KBM-7 (cell line): Measurements from ENCODE around the gene JAG2.
"Not testable (repeated sequence)": the region's sequence is repeated elsewhere in the genome, so short reads cannot be mapped to it uniquely, and the experiment has no call there.

ENCODE experiments used
- DNase-seq: peaks from one replicate; pipeline ENCODE4 v3.0.0-alpha.2; 2015
- in situ Hi-C: fragments of 300-500 bp; cut with MboI; formaldehyde crosslinking; loops from 2 replicates; pipeline ENCODE4 v1.14.3; 2020; ENCODE audit warnings: low sequenced_read_pairs, low pct_unique_long_range_greater_than_20kb, mixed read lengths

The JAG2 gene

DNA sequence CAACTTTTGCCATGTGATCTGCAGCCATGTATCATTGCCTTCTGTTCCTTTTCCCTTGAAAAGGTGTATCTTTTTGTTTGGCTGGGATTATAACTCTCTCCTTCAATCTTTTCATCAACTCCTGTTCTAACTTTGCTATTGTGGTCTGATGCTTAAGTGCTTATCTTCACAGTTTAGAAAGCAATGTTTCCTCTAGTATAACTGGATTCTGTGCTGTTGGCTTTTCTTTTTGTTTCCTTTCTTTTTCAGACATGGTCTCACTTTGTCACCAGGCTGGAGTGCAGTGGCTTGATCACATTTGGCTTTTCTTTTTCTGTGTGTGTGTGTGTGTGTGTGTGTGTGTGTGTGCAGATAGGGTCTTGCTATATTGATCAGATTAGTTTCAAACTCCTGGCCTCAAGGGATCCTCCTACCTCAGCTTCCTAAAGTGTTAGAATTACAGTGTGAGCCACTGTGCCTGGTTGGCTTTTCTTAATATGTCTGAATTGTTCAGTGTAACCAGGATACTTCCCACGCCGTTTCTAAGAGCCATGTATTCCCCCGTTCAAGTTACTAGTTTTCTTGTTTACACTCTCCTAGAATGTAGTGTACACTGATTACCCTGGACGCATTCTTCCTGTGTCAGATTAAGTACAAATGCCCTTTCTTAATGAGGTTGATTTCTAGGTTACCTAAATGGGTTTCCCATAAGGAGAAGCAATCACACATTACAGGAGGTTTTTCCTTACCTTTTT lies 35.5 kb downstream of the JAG2 start:
- in situ Hi-C loops: no loop called here
- DNase-seq: no peak

DNA sequence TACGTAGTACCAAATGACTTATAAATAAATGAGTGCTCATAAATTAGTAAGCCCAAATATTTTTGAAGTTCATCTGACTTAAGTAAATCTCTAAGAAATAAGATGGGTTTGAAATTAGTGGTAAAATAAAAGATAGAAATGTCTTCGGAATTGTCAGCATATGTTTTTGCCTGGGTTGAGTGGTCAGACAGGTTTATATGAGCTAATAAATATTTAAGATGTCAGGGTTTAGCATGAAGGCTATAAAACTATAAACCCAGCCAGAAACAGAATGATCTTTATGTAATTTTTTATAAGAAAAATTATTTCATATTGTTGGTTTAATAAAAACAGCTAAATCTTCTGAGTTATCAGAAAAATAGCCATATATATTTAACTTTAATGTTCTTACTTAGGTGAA lies 37.3 kb downstream of the JAG2 start:
- no peak for DNase-seq
- in situ Hi-C loops: no loop called here

DNA sequence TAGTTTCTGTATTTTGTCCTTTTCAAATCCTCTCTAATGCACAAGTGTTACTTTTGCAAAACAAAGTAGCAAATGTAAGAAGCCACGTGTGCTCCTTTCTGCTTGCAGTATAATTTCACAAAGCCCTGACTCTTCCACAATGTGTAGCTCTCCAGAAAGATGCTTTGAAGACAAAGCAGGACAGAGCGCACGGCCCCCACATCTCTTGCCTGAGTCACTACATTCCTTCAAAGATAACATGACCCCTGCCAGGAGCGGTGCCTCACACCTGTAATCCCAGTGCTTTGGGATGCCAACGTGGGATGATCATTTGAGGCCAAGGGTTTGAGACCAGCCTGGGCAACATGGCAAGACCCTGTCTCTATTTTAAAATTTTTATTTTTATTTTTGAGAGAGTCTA lies 40.5 kb downstream of the JAG2 start:
- DNase-seq: no peak
- in situ Hi-C loops: no loop called here

DNA sequence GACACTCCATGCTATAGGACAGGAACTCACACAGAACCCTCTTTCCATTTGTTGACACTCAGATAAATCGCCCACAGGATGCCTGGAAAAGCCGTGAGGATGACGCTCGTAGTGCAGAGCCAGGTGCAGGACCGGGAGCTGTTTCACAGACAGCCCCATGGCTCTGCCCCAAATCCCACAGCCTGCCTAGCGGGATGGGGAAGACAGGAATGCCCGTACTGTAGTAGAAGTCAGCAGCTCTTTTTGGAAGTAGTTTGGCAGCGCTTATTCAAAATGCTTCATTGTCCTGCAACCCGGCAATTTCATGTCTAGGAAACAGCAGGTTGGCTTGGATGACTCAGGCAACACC lies 41.6 kb downstream of the JAG2 start:
- in situ Hi-C loops: no loop called here
- no peak for DNase-seq

DNA sequence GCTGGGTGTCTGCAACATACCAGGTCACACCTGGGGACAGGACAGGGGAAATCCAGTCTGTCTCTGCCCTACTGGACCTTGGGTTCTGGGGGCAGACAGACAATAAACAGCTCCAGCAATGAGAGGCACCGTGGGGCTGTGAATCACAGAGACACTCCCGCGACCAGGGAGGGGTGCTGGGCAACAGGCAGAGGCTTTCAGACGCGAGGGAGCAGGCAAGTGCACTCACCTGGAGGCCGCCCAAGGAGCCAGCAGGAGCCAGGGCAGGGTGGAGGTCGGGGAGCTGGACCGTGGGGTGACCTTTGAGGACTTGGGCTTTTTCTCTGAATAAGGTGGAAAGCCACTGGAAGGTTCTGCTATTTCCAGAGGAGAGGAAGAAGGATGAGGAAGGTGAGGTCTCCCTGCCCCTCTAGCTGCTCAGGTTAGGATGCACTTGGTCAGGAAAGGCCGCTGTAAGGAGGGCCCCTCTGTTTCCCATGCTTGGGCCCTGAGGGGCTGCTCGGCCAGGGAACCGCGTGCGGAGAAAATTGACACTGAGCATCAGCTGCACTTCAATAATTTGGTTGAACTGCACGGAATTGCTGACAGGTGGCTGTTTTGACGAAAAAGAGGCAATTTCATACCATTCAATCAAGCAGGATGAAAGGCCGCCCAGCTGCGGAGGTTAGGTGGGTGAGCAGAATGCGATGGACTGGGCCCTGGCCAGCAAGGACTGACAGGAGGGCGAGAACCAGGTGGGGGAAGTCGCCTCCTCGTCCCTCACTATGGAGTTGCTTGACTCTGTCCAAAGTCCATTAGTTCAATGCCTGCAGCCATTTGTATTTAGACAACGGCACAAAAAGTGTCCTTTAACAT lies 42.2 kb downstream of the JAG2 start:
- in situ Hi-C loops: no loop called here
- no peak for DNase-seq

DNA sequence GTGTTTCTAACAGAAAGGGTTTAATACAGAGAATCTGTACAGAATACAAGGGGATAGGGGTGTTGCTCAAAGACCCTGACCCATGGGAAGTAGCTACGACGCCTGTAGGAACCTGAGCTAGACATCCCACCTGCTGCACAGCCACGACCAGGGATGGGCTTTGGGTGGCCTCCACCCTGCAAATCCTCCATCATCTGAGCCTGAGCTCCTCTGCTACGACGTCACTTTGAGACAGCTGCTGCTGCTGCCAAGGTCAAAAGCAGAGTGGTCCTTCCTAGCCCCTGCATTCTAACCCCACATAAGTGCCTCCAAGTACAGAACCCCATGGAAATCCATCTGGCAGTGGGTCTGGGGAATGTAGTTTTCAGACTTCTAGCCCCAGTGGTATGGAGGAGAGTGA lies 43.8 kb downstream of the JAG2 start:
- DNase-seq: no peak
- in situ Hi-C loops: no loop called here

DNA sequence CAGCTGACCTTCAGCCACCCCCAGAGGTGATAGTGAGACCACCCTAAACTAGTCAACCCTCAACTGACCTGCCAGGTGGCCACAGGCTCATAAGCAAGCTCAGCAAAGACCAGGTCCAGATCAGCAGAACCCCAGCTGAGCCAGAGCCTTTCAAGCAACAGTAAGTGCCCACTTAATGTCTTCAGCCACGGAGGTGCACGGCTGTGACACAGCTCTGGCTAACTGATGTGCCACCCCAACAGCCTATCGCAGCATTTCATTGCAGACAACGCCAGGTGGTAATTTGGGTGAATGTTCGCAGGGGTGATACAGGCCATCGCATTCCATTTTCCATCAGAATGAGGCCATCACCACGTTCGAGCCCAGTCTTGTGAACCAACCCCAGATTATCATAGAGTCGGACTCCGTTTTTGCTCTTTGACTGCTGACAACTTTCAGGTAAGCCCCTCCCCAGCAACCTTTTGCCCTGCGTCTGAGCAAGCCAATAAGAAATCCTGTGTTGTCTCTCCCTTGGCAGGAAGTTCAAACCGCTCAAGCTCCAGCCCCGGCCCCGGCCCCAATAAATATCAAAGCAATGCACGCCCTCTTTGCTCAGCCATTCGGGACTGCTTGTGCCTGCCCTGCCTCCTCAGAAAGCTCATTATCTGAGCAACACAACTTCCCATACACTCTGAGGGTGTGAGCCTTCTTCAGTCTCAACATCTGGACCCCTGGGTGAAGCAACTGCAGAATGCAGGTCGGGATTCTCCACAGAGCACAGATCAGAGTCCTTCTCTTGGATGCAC lies 44.4 kb downstream of the JAG2 start:
- in situ Hi-C loops: no loop called here
- no peak for DNase-seq

DNA sequence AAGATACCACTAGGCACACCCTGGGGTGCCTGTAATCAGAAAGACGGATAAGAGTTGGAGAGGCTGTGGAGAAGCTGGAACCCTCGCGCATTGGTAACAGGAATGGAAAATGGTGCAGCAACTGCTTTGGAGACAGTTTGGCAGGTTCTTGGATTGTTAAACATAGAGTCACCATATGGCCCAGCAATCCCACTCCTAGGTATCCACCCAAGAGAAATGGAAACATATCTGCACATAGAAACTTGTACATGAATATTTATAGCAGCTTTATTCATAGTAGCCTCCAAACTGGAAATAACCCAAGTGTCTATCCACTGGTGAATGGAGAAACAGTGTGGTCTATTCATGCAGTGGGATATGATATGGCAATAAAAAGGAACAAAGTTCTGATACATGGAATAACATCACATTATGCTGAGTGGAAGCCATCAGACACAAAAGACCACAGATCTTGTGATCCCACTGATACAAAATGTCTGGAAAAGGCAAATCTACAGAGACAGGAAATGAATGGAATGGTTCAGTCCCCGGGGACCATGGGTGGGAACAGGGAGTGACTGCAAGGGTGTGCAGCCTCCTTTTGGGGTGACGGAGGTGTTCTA lies 45.4 kb downstream of the JAG2 start:
- no peak for DNase-seq

DNA sequence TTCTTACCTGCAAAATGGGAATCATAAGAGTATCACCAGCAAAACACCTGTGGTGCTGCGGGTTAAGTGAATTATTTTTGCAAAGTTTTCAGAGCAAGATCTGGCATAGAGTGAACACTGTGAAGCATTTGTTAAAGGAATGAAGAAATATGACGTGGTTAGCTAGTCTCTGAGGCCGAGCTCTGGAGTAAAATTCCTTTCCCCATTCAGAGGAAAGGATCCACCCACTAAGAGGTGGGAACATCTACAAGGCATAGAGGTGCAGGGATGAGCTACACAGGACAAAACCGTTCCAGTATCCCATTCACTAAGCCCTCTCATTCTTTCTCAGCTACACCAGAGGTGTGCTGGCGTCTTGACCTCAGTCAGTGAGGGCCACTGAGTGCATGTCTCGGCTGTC lies 48.5 kb downstream of the JAG2 start:
- no peak for DNase-seq
- in situ Hi-C loops: no loop called here

More for the DNA sequence above, 45.4 kb downstream of the JAG2 start:
- in situ Hi-C loops: no loop called here

DNA sequence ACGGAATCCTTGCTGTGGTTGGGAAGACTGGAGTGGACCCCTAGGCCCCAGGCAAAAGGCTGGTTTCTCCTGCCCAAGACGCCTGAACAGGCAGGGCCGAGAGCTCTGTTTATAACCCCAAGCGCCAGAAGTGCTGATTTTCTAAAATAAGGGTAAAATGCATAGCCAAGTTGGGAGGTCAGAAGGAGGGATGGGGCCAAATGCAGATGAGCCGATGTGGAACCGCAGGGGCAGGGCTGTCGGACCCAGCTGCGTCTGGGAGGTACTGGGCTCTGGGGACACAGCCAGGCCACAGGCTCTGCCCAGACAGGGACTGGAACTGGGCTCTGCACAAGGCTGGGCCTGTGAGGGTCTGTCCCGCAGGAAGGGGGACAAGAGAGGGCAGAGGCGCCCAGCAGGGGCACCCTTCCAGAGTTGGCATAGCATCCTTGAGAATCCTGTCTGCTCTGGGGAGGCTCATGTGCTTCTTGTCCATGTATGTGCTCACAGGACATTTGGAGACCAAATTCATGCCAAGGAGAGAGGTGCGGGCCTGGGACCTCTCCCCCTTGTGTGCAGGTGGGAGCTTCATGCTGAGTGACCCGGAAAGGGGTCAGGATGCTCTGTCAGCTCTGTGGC lies 49.1 kb downstream of the JAG2 start:
- no peak for DNase-seq
- in situ Hi-C loops: no loop called here

DNA sequence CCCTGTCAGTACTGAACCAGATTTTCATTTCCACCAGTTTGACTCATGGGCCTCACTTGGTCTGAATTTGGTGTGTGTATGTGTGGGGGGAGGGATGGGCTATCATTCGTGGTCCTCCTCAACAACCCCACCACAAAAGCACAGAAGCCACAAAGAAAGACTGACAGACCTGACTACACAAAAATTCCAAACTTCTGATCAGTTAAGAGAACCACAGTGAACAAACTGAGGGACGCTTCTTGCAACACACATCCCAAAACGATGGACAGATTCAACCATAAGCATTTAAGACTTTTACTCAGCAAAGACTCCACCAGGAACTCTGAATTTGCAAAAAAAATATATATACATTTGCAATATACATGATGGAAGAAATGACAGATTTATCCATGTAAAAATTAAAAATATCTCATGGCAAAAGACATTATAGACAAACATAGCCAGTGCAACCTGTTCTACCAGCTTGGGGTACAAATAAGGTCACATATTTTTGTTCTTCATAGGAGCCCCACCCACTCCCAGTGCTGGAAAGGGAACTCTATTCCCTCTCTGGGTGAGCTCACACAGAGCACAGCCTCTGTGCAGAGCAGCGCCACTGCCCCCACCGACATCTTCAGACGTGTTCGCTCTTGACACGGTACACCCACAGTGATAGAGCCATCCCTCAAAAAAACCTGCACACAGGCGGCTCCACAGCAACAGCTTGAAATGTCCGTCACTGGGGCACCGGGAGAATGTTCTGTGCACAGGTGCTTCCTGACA lies 49.7 kb downstream of the JAG2 start:
- in situ Hi-C loops: no loop called here

DNA sequence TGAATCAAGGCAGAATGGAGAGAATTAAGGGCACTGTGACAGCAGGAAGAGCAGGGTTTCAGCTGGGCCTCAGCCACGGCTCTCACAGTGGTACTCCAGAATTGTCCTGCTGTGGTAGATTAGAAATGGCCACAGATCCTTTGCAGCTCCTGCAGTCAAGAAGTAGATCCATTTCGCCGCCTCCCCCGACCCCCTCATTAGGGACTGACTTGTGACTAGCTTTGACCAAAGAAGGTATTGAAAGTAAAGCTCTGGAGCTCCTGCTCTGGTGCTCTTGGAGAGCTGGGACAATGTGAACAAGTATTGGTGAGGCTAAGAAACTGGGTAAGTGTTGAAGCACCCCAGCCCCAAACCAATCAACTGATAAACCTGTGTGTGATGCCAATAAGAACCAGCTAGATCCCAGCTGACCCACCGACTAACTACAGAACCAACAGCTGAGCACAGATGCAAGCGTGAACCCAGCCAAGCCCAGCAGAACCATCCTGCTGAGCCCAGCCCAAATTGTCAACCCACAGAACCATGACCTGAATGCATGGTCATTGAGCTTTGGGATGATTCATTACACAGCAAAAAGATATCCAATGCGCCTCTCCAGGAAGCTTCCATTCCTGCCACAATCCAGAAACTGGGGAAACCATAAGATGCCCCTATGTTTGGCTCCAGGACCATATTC lies 50.7 kb downstream of the JAG2 start:
- in situ Hi-C loops: no loop called here
- DNase-seq: no peak

More for the DNA sequence above, 49.7 kb downstream of the JAG2 start:
- DNase-seq: no peak

DNA sequence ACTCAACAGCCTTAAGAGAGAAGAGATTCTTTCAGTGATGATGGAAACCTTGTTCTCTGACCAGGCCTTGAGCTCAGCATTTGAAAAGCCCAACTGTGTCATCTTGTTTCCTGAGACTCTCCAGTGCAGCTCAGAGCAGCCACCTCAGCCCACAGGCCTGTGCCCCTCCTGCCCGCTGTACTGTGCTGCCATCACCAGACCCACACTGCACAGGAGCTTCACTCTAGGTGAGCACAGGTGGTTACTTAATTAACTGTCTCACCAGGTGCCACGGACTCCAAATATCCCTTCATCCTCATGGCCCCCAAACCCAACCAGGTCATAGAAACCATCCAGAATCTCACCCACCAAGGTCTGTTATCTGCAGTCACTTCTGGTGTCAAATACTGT lies 51.3 kb downstream of the JAG2 start:
- no peak for DNase-seq
- in situ Hi-C loops: no loop called here

DNA sequence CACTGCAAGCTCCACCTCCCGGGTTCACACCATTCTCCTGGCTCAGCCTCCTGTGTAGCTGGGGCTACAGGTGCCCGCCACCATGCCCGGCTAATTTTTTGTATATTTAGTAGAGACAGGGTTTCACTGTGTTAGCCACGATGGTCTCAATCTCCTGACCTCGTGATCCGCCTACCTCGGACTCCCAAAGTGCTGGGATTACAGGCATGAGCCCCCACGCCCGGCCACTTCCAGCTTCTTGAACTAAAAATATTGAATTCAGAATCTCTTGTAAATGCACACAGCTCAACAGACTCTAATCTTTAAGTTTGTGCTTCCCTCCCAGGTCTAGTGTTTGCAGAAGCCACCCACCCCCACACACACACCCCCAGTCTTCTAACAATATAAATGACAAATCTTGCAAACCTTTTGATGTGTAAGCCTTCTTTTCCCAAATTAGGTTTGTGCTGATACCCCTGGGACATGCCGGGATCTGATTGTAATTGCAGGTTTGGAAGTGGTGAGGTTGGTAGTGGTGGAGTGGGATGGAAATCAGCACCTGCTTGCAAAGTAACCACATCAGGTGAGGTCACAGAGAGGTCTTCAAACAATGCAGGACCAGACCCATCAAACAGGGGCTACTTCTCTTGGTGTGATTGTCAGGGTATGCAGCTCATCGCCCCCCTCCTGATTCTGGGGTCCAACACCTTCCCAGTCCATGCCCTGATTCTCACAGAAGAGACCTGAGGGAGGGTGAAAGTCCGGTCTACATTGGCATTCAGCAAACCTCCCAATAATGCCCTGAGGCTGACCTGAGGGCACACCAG lies 51.9 kb downstream of the JAG2 start:
- in situ Hi-C loops: no loop called here
- no peak for DNase-seq

DNA sequence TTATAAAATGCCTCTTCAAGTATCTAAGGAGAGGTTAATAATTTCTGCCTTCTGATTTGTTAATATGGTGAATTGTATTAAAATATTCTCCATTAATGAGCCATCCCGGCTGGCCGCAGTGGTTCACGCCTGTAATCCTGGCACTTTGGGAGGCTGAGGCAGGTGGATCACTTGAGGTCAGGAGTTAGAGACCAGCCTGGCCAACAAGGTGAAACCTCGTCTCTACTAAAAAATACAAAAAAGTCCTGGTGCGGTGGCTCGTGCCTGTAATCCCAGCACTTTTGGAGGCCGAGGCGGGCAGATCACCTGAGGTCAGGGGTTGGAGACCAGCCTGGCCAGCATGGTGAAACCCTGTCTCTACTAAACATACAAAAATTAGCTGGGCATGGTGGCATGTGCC lies 59.3 kb downstream of the JAG2 start:
- in situ Hi-C loops, DNase-seq: not testable (repeated sequence)

DNA sequence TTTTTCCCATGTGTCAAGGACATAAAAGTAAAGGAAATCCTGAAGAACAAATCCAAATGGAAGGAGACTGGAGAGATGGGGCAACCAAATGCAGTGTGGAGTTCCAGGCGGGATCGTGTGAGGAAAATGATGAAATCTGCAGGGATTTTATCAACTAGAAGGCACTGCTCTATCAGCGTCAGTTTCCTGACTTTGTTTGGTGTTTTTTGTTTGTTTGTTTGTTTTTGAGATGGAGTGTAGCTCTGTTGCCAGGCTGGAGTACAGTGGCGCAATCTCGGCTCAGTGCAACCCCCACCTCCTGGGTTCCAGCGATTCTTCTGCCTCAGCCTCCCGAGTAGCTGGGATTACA lies 60.1 kb downstream of the JAG2 start:
- DNase-seq: no peak
- in situ Hi-C loops: no loop called here

DNA sequence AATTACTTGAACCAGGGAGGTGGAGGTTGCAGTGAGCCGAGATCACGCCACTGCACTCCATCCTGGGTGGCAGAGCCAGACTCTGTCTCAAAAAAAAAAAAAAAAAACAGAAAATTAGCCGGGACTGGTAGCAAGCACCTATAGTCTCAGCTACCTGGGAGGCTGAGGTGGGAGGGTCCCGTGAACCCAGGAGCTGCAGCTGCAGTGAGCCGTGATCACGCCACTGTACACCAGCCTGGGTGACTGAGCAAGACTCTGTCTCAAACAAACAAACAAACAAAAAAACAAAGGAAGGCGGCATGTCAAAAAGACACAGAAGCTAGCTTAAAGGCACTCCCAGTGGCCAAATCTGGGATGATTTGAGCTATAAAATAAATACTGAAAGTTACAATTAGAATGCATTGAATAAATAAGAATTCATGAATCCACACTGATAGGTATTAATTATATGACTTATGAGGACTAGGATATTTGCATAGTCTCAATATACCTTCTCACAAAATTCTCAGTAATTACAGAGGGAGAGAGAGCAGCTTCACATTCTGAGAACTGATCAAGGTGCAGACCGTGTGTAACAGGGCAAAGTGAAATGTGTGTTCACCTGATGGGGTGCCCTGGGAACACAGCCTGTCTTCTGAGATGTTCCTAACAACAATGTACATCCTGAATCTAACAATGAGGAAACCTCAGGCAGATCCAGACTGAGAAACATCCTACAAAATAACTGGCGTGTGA lies 60.6 kb downstream of the JAG2 start:
- DNase-seq: no peak
- in situ Hi-C loops: no loop called here
